Fibroblast of skin of abdomen (primary cell): ENCODE data around the gene SDK2.
"Not testable (repeated sequence)": the region's sequence is repeated elsewhere in the genome, so short reads cannot be mapped to it uniquely, and the experiment has no call there.

Experiments used
- DNase-seq: peaks from one replicate; pipeline ENCODE4 v3.0.0-alpha.2; 2013

SDK2 gene

DNA sequence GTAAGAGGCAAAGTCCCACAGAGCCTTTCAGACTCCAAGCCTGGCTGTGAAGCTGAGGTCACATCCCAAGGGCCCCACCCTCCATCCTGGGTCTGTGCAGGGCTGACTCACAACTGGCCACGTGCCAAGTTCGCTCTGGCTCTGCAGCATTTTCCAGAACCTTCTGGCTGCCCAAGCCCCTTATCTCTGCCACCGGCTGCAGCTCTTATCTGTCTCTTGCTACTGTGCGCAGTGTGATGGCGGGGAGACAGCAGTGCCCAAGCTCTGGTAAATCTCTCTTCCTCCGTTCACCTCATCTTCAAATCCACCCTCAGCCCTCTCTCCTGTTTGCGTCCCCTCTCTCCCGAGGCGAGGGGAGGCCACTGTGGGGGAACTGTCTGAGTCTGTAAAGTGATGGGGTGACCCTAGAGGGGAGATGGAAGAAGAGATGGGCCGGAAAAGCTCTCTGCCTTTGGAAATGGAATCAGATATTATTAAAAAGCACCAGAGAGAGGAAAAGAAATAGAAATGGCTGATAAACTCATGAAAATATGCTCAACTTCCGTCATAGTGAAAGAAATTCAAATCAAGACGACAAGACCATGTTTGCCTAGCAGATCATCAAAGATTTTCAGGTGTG lies 169.8 kb downstream of the SDK2 start:
- peak; percentile 52 for DNase-seq

DNA sequence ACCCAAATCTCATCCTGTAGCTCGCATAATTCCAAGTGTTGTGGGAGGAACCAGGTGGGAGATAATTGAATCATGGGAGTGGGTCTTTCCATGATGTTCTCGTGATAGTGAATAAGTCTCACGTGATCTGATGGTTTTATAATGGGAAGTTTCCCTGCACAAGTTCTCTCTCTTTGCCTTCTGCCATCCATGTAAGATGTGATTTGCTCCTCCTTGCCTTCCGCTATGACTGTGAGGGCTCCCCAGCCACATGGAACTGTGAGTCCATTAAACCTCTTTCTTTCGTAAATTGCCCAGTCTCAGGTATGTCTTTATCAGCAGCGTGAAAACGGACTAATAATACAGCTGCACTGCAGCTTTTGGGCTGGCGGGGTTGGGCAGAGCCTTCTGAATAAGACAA lies 171.5 kb downstream of the SDK2 start:
- not testable (repeated sequence) for DNase-seq

GRCh38 chr17:73471924-73472323 lies 172.3 kb downstream of the SDK2 start:
- DNase-seq = no peak

GRCh38 chr17:73470316-73470826 lies 173.9 kb downstream of the SDK2 start:
- no peak for DNase-seq

- no peak for DNase-seq
These were observed 174.9 kb downstream of the SDK2 start for GRCh38 chr17:73469311-73469710.

DNA sequence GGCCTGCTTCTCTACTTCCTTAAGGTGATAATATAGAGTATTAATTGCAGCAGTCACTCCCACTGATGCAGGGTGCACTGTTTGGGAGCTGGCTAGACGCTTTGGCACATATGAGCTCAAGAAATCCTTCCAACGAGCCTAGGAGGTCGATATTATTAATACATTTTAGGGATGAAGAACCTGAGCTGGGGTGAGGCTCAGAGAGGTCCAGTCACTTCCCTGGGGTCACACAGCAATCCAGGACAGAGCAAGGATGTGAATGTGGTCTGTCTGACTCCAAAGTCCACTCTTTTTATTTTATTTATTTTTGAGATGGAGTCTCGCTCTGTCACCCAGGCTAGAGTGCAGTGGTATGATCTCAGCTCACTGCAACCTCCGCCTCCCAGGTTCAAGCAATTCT lies 176.0 kb downstream of the SDK2 start:
- no peak for DNase-seq

GRCh38 chr17:73467651-73468050 lies 176.6 kb downstream of the SDK2 start:
- DNase-seq = no peak

GRCh38 chr17:73466704-73467433 lies 177.4 kb downstream of the SDK2 start:
- no peak for DNase-seq

DNA sequence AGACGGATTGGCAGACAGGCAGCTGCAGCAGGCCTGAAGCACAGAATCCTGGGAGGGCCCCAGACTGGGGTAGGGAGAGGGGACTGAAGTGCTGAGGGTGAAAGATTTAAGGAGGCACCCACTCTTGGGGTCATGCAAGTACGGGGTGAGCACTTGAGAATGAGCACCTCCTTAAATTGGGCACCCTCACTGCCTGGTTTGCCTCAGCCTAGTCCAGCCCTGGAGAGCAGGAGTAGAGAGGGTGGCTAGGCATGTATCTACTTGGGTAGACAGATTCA lies 178.4 kb downstream of the SDK2 start:
- no peak for DNase-seq

- no peak for DNase-seq
These were observed 178.9 kb downstream of the SDK2 start for GRCh38 chr17:73465130-73465952.

DNA sequence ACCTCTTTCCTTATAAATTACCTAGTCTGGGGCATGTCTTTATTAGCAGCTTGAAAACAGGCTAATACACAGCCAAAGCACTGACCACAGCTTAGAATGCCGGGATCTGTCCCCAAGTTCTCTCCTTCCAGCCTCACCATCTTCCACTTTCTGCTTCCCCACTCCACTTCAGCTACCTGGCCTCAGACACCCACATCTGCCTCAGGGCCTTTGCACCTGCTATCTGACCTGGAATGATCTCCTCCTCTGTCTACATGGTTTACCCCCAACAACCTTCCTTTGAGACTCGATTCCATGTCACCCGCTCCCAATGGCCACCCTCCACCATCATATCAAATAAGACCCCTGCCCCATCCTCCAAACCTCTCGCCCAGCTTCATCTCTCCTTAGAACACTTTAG lies 179.8 kb downstream of the SDK2 start:
- DNase-seq = no peak

DNA sequence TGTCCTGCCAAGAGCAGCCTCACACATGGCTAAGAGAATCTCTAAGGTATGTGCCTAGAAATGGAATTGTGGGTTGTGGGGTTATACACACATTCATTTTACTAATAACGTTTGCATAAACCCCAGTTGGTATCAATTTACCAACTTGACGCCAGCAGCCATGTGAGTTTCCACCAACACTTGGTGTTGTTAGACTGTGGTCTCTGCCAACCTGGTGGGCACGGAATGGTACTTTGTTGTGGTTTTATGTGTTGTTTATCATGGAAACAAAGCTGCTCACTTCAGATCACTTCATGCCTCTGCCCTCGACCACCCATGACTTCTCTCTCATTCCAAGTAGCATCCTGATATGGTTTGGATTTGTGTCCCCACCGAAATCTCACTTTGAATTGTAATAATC lies 180.4 kb downstream of the SDK2 start:
- no peak for DNase-seq

- DNase-seq = no peak
These were observed 181.4 kb downstream of the SDK2 start for GRCh38 chr17:73462823-73463222.

- DNase-seq = no peak
These were observed 184.3 kb downstream of the SDK2 start for GRCh38 chr17:73459980-73460379.

DNA sequence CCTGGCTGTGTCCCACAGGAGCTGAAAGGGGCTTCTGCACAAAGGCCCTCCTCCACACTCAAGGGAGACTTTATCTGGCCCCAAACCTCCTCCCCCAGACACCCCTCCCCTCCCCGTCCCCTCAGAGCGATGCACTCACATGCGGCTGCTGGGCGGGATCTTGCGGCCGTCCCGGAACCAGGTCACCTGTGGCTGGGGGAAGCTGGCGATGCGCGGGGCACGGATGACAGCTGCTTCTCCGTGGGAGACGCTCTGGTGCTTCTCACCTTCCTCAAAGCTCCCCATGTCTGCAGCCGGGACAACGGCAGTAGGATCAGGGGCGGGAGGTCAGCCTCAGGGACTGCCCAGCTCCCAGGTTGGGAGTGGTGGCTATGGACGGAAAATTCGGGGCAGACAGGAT lies 188.5 kb downstream of the SDK2 start:
- DNase-seq = no peak

DNA sequence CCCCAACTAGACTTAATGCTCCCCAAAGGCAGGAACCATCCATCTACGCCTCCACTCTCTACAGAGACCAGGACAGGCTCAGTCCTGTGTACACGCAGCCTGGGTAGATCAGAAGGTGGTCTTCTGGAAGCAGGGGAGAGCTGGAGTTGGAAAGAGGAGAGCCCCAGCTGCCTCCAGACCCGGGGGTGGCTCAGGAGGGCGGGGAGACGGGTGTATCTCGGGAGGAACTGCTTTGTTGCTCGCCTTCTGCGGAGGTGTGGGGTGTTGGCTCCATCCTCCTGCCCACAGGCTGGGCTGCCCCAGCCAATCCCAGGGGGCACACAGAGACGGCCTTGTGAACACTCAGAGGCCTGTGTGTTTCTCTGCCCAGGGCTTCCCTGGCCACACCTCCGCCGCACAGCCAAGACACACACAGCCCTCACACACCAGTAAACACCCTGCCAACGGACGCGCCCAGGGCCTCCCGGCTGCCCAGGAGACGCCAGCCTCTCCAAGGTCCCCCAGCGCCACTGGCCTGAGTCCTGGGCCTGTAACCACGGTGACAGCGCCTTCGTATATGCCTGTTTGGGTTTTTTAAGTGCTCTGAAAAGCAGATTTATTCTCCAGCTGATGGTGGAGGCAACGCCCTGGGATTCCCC lies 189.1 kb downstream of the SDK2 start:
- no peak for DNase-seq

GRCh38 chr17:73453494-73453893 lies 190.8 kb downstream of the SDK2 start:
- DNase-seq = not testable (repeated sequence)

DNA sequence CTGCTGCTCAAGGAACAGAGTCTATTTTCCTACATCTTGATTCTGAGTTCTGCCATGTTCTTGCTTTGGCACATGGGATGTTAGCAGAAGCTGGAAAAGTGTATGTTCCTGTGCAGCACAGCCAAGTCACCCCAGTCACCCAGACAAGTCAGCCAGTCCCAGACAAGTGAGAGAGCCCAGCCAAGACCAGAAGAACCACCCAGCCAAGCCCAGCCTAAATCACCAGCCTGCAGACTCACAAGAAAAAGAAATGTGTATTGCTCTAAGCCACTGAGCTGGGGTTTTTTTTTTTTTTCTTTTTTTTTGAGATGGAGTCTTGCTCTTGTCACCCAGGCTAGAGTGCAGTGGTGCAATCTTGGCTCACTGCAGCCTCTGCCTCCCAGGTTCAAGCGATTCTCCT lies 191.2 kb downstream of the SDK2 start:
- no peak for DNase-seq

GRCh38 chr17:73452009-73452408 lies 192.2 kb downstream of the SDK2 start:
- DNase-seq = no peak

DNA sequence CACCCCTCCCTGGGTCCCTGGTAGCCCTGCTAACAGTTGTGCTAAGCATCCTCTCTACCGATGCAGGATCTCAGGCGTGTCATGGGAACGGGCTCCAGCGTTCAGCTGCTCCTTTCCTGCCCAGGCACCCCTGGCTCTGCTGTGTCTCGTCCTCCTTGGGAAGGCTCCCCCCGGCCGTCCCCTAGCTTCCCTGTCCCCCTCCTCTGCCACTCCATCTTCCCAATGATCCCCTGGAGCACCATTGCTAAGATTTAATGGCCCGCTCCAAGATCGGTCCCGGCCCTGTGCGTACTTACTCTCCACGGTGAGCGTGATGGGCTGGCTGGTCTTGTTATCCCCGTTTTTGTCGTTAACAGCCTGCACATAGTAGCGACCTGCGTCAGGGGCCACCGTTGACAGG lies 196.9 kb downstream of the SDK2 start:
- no peak for DNase-seq

- no peak for DNase-seq
These were observed 197.6 kb downstream of the SDK2 start for GRCh38 chr17:73446617-73447016.

DNA sequence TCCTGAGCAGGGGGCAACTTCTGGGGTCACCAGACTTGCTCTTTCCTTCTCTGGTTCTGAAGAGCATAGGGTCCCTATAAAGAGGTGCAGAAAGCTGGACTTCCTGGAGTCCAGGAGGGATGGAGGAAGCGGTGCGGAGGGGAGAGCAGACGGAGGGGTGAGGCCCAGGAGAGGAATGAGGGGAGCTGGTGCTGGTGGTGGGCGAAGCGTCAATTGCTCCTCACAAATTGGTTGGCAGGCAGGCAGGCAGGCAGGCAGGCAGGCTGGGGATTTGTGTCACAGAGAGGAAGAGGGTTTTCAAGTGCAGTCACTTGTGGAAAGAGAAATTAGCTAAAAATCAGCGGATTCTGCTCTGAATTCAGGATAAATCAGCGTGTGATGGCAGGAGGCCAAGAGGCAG lies 198.8 kb downstream of the SDK2 start:
- DNase-seq = no peak

DNA sequence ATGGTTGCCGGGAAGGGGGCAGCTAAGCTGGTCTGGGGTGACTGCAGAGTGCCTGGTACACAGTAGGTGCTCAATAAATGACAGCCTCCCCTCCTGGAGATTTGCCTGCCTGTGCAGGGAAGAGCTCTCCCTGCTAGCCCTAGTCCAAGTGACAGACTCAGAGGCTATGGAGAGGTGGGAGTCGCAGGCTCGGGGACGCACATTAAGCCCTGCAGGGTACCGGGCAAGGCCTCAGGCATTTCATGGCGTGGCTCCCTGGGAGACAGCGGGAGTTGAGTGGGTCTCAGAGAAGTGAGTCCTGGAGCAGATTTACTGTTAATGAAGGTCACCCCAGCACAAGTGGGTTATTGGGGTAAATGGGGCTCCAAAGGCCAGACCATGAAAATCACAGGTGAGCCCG lies 200.2 kb downstream of the SDK2 start:
- no peak for DNase-seq
